Measurements from ENCODE around the gene PRR14. TPM values are rescaled to one million over a fixed set of nuclear protein-coding genes. Genes with fewer than 3 reads are reported as not detected.

The PRR14 gene
- total and polyA plus RNA-seq, 2 of the 4 experiments (the other 2 are of a cell fraction), result 1.4 to 11.9 TPM

DNA sequence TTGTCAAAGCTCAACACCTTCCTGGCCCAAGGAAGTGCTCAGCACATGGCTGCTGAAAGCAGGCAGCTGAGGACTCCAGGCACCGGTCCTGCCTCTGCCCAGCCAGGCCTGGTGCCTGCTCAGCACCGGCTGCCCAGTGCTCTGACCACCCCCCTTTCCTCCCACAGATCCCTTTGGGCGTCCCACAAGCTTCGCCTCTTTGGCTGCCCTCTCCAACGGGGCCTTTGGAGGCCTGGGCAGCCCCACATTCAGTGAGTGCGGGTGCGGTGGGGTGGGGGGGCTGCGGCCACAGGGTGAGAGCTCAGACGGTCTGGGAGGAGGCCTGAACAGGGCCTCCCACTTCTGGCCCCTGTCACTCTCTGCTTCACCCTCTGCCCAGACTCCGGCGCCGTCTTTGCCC lies 17.6 kb downstream of the PRR14 start:
- Histone ChIP-seq H2AK9ac (replicated peaks; ENCODE audit: low read depth, low read length, poor library complexity) (no peak overlapping the region), H2AFZ (replicated peaks; ENCODE audit: low read length, poor library complexity) (no peak overlapping the region), H4K5ac (ENCODE audit: low read depth, low read length) (no peak overlapping the region), H3K9ac (ENCODE audit: low read depth, low read length) (no peak overlapping the region), H2BK20ac (ENCODE audit: low read depth, low read length) (no peak overlapping the region), H2BK120ac (ENCODE audit: low read depth, low read length) (no peak overlapping the region), H3K14ac (replicated peaks; ENCODE audit: low read depth, low read length) (no peak overlapping the region), H3K27me3 (ENCODE audit: control insufficient read depth, insufficient read depth, low read length) (no peaks in the 10 kb centered on the region), H4K91ac (ENCODE audit: insufficient read depth, low read depth, low read length) (no peak overlapping the region), H4K20me1 (ENCODE audit: insufficient read depth, low read length) (peaks cover 25% of the 10 kb centered on the region), H4K8ac (ENCODE audit: low read depth in 2 of 2, low read length in 2 of 2) (no peak overlapping the region), H3K4me1 (ENCODE audit: control insufficient read depth, insufficient read depth, low read length) (no peaks in the 10 kb centered on the region), H3K9me3 (ENCODE audit: control insufficient read depth, insufficient read depth, low read length) (no peaks in the 10 kb centered on the region), H2BK5ac (ENCODE audit: low read depth, low read length, poor library complexity, severe bottlenecking) (no peak overlapping the region), H3K79me1 (ENCODE audit: low read depth in 1 of 2, low read length in 2 of 2) (peaks cover 23 to 37% of the 10 kb centered on the region in 2 experiments), H2BK15ac (ENCODE audit: low read depth, low read length) (no peak overlapping the region), H3K56ac (ENCODE audit: extremely low read depth, insufficient read depth, low read length) (no peak overlapping the region), H3K18ac (ENCODE audit: low read depth, low read length) (no peak overlapping the region), H3K23ac (ENCODE audit: low read depth, low read length) (no peak overlapping the region), H3K9me1 (ENCODE audit: insufficient read depth, low read length) (peaks cover 5% of the 10 kb centered on the region; the same call in 1 of the 2 replicates), H3K4me3 (ENCODE audit: insufficient read depth, low read depth, low read length) (no peak overlapping the region), H2AK5ac (ENCODE audit: low read depth, low read length) (no peak overlapping the region), H3K4ac (ENCODE audit: low read depth, low read length) (no peak overlapping the region), H3K27ac (ENCODE audit: insufficient read depth, low read length) (no peak overlapping the region), H3K36me3 (ENCODE audit: control insufficient read depth, insufficient read depth, low read length) (peaks cover 71% of the 10 kb centered on the region), H3K4me2 (ENCODE audit: low read depth, low read length) (no peak overlapping the region)
- TF ChIP-seq POLR2A (IDR thresholded peaks at IDR 0.05; ENCODE audit: low read depth, low read length) (no peak), FOS (IDR thresholded peaks at IDR 0.05; ENCODE audit: low read depth, low read length) (no peak), CHD1 (IDR thresholded peaks at IDR 0.05; ENCODE audit: low read depth, low read length) (no peak), RAD21 (IDR thresholded peaks at IDR 0.05; ENCODE audit: low read length) (no peak), MAFK (IDR thresholded peaks at IDR 0.05; ENCODE audit: low read depth, low read length) (no peak), RCOR1 (IDR thresholded peaks at IDR 0.05; ENCODE audit: insufficient replicate concordance, low read length) (no peak), NFE2L2 (IDR thresholded peaks at IDR 0.05; ENCODE audit: low read depth, low read length) (no peak)
- TF ChIP-seq, protein P1, sequence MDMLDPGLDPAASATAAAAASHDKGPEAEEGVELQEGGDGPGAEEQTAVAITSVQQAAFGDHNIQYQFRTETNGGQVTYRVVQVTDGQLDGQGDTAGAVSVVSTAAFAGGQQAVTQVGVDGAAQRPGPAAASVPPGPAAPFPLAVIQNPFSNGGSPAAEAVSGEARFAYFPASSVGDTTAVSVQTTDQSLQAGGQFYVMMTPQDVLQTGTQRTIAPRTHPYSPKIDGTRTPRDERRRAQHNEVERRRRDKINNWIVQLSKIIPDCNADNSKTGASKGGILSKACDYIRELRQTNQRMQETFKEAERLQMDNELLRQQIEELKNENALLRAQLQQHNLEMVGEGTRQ (IDR thresholded peaks at IDR 0.05; ENCODE audit: low read depth, low read length), result no peak
- DNase-seq, result no peak
- CTCF ChIA-PET, result no interaction called here
- BruUV-seq (replicated peaks), result no TSS peak
- ATAC-seq (ENCODE audit: low read depth), result no peak
- POLR2A ChIA-PET (ENCODE audit: unreplicated experiment), result no interaction called here
- intact Hi-C loops (cut with micrococcal nuclease), result no loop called here
- in situ Hi-C loops (cut with MboI; ENCODE audit: low sequenced_read_pairs), result no loop called here
- dilution Hi-C loops (cut with HindIII; ENCODE audit: low sequenced_read_pairs, unreplicated experiment), result no loop called here
- WGBS, 2 experiments (ENCODE audit: extremely low coverage in 2 of 2, insufficient read length in 1 of 2), result 100% methylated on average over 1 of the region's 12 CpGs; no CpG with 5 or more reads in 1 of the 2 experiments
